H1 (cell line): ENCODE data around the gene TLK2. TPM values are rescaled to one million over a fixed set of nuclear protein-coding genes. Genes with fewer than 3 reads are reported as not detected.

Source experiments
- CTCF ChIA-PET: fragments of 300-600 bp; sonication (Branson Sonifier 250); formaldehyde crosslinking; loops from one replicate; lab custom pipeline; 2021; ENCODE audit not compliant: partially characterized antibody; lab: Charles Lee
- POLR2A ChIA-PET: fragments of 300-600 bp; sonication (Branson Sonifier 250); formaldehyde crosslinking; loops from one replicate; lab custom pipeline; 2021; ENCODE audit warnings: inconsistent platforms; ENCODE audit not compliant: partially characterized antibody; lab: Charles Lee
- DNase-seq, 2 experiments: peaks; one replicate each; pipeline versions ENCODE4 v3.0.0 to v3.0.0-alpha.2; 2010 to 2022; ENCODE audit warnings: low spot score in 2 of 2, low read depth in 1 of 2, mixed read lengths in 1 of 2
- FAIRE-seq: peaks from 2 replicates; lab custom pipeline; 2011; peaks lifted over from hg19 to GRCh38; lab: Jason Lieb, UNC
- H2AFZ ChIP-seq: 2 replicates; pipeline ENCODE4 v1.8.1; 2012; ENCODE audit warnings: low read length, inconsistent platforms
- H2AK5ac ChIP-seq: 2 replicates; pipeline ENCODE4 v1.6.1; 2013; ENCODE audit warnings: low read depth, low read length
- H2BK120ac ChIP-seq: replicated peaks from 2 replicates; pipeline ENCODE3; 2013; ENCODE audit warnings: low read depth, low read length, inconsistent platforms
- H2BK12ac ChIP-seq: 2 replicates; pipeline ENCODE4 v1.6.1; 2013; ENCODE audit warnings: low read depth, low read length
- H2BK15ac ChIP-seq: 2 replicates; pipeline ENCODE4 v1.6.1; 2013; ENCODE audit warnings: low read length
- H2BK20ac ChIP-seq: 2 replicates; pipeline ENCODE4 v1.6.1; 2013; ENCODE audit warnings: low read length
- H2BK5ac ChIP-seq: 2 replicates; pipeline ENCODE4 v1.6.1; 2013; ENCODE audit warnings: low read depth, low read length
- H3K14ac ChIP-seq: 2 replicates; pipeline ENCODE4 v1.6.1; 2013; ENCODE audit warnings: inconsistent platforms; ENCODE audit not compliant: insufficient read length
- H3K18ac ChIP-seq: 2 replicates; pipeline ENCODE4 v1.6.1; 2013; ENCODE audit warnings: low read length; ENCODE audit errors: extremely low read depth
- H3K23ac ChIP-seq: 2 replicates; pipeline ENCODE4 v1.6.1; 2013; ENCODE audit warnings: inconsistent platforms; ENCODE audit not compliant: insufficient read length
- H3K23me2 ChIP-seq: 2 replicates; pipeline ENCODE4 v1.6.1; 2013; ENCODE audit warnings: low read depth, low read length
- H3K27ac ChIP-seq: 2 replicates; pipeline ENCODE4 v1.6.1; 2011; ENCODE audit warnings: low read depth, low read length, inconsistent platforms
- H3K27me3 ChIP-seq, 4 experiments: replicated peaks in 1 of 4; 1 replicate in 1 of 4; 2 replicates in 3 of 4; pipeline versions ENCODE4 v1.6.1 to v1.8.1; 2011 to 2013; ENCODE audit warnings: low read length in 3 of 4, mild to moderate bottlenecking in 3 of 4, inconsistent platforms in 2 of 4, mixed read lengths in 2 of 4, moderate library complexity in 1 of 4; ENCODE audit not compliant: control insufficient read depth in 3 of 4, insufficient read depth in 3 of 4; ENCODE audit errors: extremely low read depth in 1 of 4
- H3K36me3 ChIP-seq, 4 experiments: 2 replicates each; pipeline versions ENCODE4 v1.6.1 to v1.8.1; 2011 to 2013; ENCODE audit warnings: mild to moderate bottlenecking in 4 of 4, low read length in 3 of 4, moderate library complexity in 2 of 4, control low read depth in 1 of 4, inconsistent platforms in 1 of 4; ENCODE audit not compliant: insufficient read depth in 4 of 4, control insufficient read depth in 2 of 4
- H3K4ac ChIP-seq: replicated peaks from 2 replicates; pipeline ENCODE3; 2013; ENCODE audit warnings: low read length, low read depth, mixed read lengths, inconsistent platforms; ENCODE audit not compliant: insufficient read length
- H3K4me1 ChIP-seq, 4 experiments: replicated peaks in 1 of 4; 1 replicate in 1 of 4; 2 replicates in 3 of 4; pipeline versions ENCODE4 v1.6.1 to v1.8.1; 2011 to 2013; ENCODE audit warnings: low read length in 3 of 4, inconsistent platforms in 2 of 4, mixed read lengths in 1 of 4; ENCODE audit not compliant: insufficient read depth in 4 of 4, control insufficient read depth in 3 of 4
- H3K4me2 ChIP-seq, 2 experiments: 2 replicates each; pipeline versions ENCODE4 v1.6.1 to v1.8.1; 2011 to 2013; ENCODE audit warnings: low read depth in 2 of 2, low read length in 2 of 2, control low read depth in 1 of 2, inconsistent platforms in 1 of 2, mild to moderate bottlenecking in 1 of 2; ENCODE audit not compliant: insufficient read depth in 1 of 2
- H3K4me3 ChIP-seq, 4 experiments: fragments of 200-600, 300-600 bp in 1 of 4; sonication (generic), shearing (Covaris generic), sonication (Bioruptor Twin) in 1 of 4; 2 replicates each; pipeline versions ENCODE4 v1.5.1 to v1.8.1; 2011 to 2016; ENCODE audit warnings: low read length in 4 of 4, low read depth in 3 of 4, control low read depth in 2 of 4, inconsistent platforms in 2 of 4, mild to moderate bottlenecking in 2 of 4, mixed read lengths in 1 of 4, moderate library complexity in 1 of 4; ENCODE audit not compliant: insufficient read depth in 2 of 4; ENCODE audit errors: extremely low read depth in 1 of 4
- H3K56ac ChIP-seq: replicated peaks from 2 replicates; pipeline ENCODE3; 2013; ENCODE audit warnings: low read depth, mild to moderate bottlenecking, mixed read lengths, low read length, inconsistent platforms; ENCODE audit not compliant: insufficient read length
- H3K79me1 ChIP-seq: 2 replicates; pipeline ENCODE4 v1.6.1; 2013; ENCODE audit warnings: low read depth, low read length, control low read depth
- H3K79me2 ChIP-seq, 2 experiments: 2 replicates each; pipeline versions ENCODE4 v1.6.1 to v1.8.1; 2012 to 2013; ENCODE audit warnings: low read length in 2 of 2, mild to moderate bottlenecking in 2 of 2, inconsistent platforms in 1 of 2; ENCODE audit not compliant: insufficient read depth in 2 of 2, control insufficient read depth in 1 of 2
- H3K9ac ChIP-seq, 4 experiments: replicated peaks in 1 of 4; 1 replicate in 1 of 4; 2 replicates in 3 of 4; pipeline versions ENCODE4 v1.6.1 to v1.8.1; 2011 to 2013; ENCODE audit warnings: low read depth in 3 of 4, low read length in 3 of 4, control low read depth in 2 of 4, mild to moderate bottlenecking in 2 of 4, moderate library complexity in 2 of 4, inconsistent platforms in 1 of 4; ENCODE audit errors: extremely low read depth in 1 of 4
- H3K9me3 ChIP-seq, 2 experiments: 2 replicates each; pipeline versions ENCODE4 v1.6.1 to v1.8.1; 2012 to 2013; ENCODE audit warnings: mild to moderate bottlenecking in 2 of 2, moderate library complexity in 2 of 2, control low read depth in 1 of 2, inconsistent platforms in 1 of 2, low read depth in 1 of 2, low read length in 1 of 2, mixed read lengths in 1 of 2; ENCODE audit not compliant: insufficient read depth in 2 of 2
- H4K20me1 ChIP-seq, 2 experiments: replicated peaks in 1 of 2; 2 replicates each; pipeline versions ENCODE3 to v1.8.1; 2011 to 2013; ENCODE audit warnings: inconsistent platforms in 2 of 2, low read length in 2 of 2, mild to moderate bottlenecking in 1 of 2; ENCODE audit not compliant: insufficient read depth in 2 of 2, control insufficient read depth in 1 of 2
- H4K5ac ChIP-seq: 2 replicates; pipeline ENCODE4 v1.6.1; 2013; ENCODE audit warnings: low read length, low read depth, mixed read lengths, inconsistent platforms; ENCODE audit not compliant: insufficient read length
- H4K8ac ChIP-seq: 2 replicates; pipeline ENCODE4 v1.8.0; 2013; ENCODE audit warnings: mild to moderate bottlenecking, moderate library complexity, low read length, inconsistent platforms; ENCODE audit not compliant: insufficient read depth; ENCODE audit errors: extremely low read depth
- H4K91ac ChIP-seq: replicated peaks from 2 replicates; pipeline ENCODE3; 2013; ENCODE audit warnings: low read length, mixed read lengths, inconsistent platforms; ENCODE audit not compliant: insufficient read length
- CHD2 ChIP-seq: IDR thresholded peaks from 2 replicates; pipeline ENCODE4 v1.6.1; 2012; ENCODE audit warnings: low read length, improper control_type of control experiment
- TBP ChIP-seq: IDR thresholded peaks from 2 replicates; pipeline ENCODE4 v1.6.1; 2011; ENCODE audit warnings: low read depth, low read length, improper control_type of control experiment
- WGBS, 2 experiments: shearing (Covaris generic) in 1 of 2; methylation state at CpG; one replicate each; pipeline versions ENCODE4 v1.1.6 to v1.1.7; 2013 to 2015; ENCODE audit warnings: low lambda C conversion rate in 2 of 2, mixed read lengths in 2 of 2, inconsistent platforms in 1 of 2, low coverage in 1 of 2, missing lambda C conversion rate in 1 of 2; ENCODE audit not compliant: insufficient replicate concordance in 2 of 2, insufficient coverage in 1 of 2, insufficient read length in 1 of 2; ENCODE audit errors: extremely low coverage in 1 of 2, missing lambda C conversion rate in 1 of 2; 5-methylcytosine and 5-hydroxymethylcytosine counted together
- polyA plus RNA-seq, 7 experiments: library from polyadenylated mRNA; depleted of rRNA in 3 of 7; stranded (reverse) in 5 of 7; unstranded in 2 of 7; fragments of >200 nt in 5 of 7; fragments of 200-250 nt in 2 of 7; gene quantifications; 1 replicate in 5 of 7; 2 replicates in 1 of 7; 4 replicates in 1 of 7; pipeline versions ENCODE4 v1.2.1 to v1.2.3, GENCODE V29; 2011 to 2013; ENCODE audit warnings: missing spikeins in 2 of 7, mixed read lengths in 2 of 7
- total RNA-seq: library from RNA; stranded (reverse); fragmentation: NEBNext Ultra II Directional; extraction: Animal tissue kit (Norgen Biotek cat#: 25700); gene quantifications from 2 replicates; pipeline ENCODE4 v1.2.1, GENCODE V29; 2021

TLK2 gene
- total and polyA plus RNA-seq, 2 of the 8 experiments (the other 6 are each of a cell fraction or from before 2014, with no cell fraction given), result 43.1 to 59.9 TPM

GRCh38 chr17:62629556-62630364 is 151.1 kb downstream of the TLK2 start:
- Histone ChIP-seq H4K5ac (no peak overlapping the region), H3K18ac (peak overlapping the region; percentile 79; the same call in 1 of the 2 replicates), H3K4me3 (peak overlapping the region in 1 of 4 experiments; percentile 88; a peak in 1 of 8 replicates)

More at GRCh38 chr17:62629556-62630364, 151.1 kb downstream of the TLK2 start:
- Histone ChIP-seq H3K23ac (no peak overlapping the region), H4K20me1 (no peaks in the 10 kb centered on the region), H3K27ac (no peak overlapping the region), H2BK120ac (no peak overlapping the region), H2AK5ac (peak overlapping the region; percentile 66; the same call in 1 of the 2 replicates), H2AFZ (no peak overlapping the region), H3K9ac (no peak overlapping the region), H4K8ac (peak overlapping the region; percentile 64), H3K27me3 (peaks cover 0 to 2% (median 0%) of the 10 kb centered on the region in 4 experiments; a peak in 2 of 7 replicates), H3K79me1 (peaks cover 7% of the 10 kb centered on the region), H3K14ac (no peak overlapping the region), H2BK5ac (peak overlapping the region; percentile 85; the same call in 1 of the 2 replicates), H3K9me3 (no peaks in the 10 kb centered on the region), H3K23me2 (peaks cover 12% of the 10 kb centered on the region; the same call in 1 of the 2 replicates), H2BK20ac (peak overlapping the region; percentile 82), H2BK15ac (peak overlapping the region; percentile 65; the same call in 1 of the 2 replicates), H2BK12ac (peak overlapping the region; percentile 95; the same call in 1 of the 2 replicates), H3K56ac (no peak overlapping the region), H4K91ac (peak overlapping the region; percentile 4), H3K4me2 (peak overlapping the region; percentile 94 to 96), H3K36me3 (no peaks in the 10 kb centered on the region), H3K4me1 (peaks cover 5 to 29% (median 24%) of the 10 kb centered on the region in 4 experiments), H3K4ac (peak overlapping the region; percentile 36), H3K79me2 (peaks cover 0 to 21% of the 10 kb centered on the region in 2 experiments; a peak in 1 of 4 replicates)
- WGBS, 2 experiments, result 79% methylated on average over 19 of the region's 19 CpGs; no CpG with 5 or more reads in 1 of the 2 experiments
- DNase-seq (no peak), FAIRE-seq (no peak)
- CTCF ChIA-PET, result interaction anchor here (0.9 to 1.1 kb wide), 2 partner anchors 9 to 16 kb away, joined by 3 to 4 read pairs; no protein-coding TSS in a partner anchor
- no peak for TF ChIP-seq CHD2
- TF ChIP-seq TBP, result 0 out of 2 replicates have a peak, but pooled peaks have one; percentile 7
- POLR2A ChIA-PET, result interaction anchor here (0.7 to 2.6 kb wide), 7 partner anchors 8 to 154 kb away, joined by 3 to 7 read pairs (median 4); no protein-coding TSS in a partner anchor
